ENCODE measurements around the gene PNN. TPM values are rescaled to one million over a fixed set of nuclear protein-coding genes. Genes with fewer than 3 reads are reported as not detected.

The PNN gene
- total and polyA plus RNA-seq, 2 donors (not counting 3 experiments of a cell fraction or from before 2014, with no cell fraction given), result 27.3 to 79.4 TPM

GRCh38 chr14:39175445-39176262 lies 600 bp downstream of the PNN start:
- DNase-seq (ENCODE audit: low read depth, low spot score) (no peak), FAIRE-seq (no peak)
- Histone ChIP-seq H4K20me1 (replicated peaks; ENCODE audit: control insufficient read depth, extremely low read depth, insufficient read depth, low read length) (no peaks in the 10 kb centered on the region), H3K27me3 (ENCODE audit: control insufficient read depth in 2 of 2, insufficient read depth in 2 of 2, low read length in 2 of 2) (no peaks in the 10 kb centered on the region), H3K4me3 (replicated peaks in 1 of 3; ENCODE audit: insufficient read depth in 1 of 3, low read depth in 1 of 3, low read length in 3 of 3) (peak overlapping the region; percentile 69 to 92 (median 92)), H3K36me3 (ENCODE audit: control insufficient read depth in 2 of 2, extremely low read depth in 1 of 2, insufficient read depth in 2 of 2, low read length in 2 of 2) (peaks cover 17 to 34% of the 10 kb centered on the region in 2 experiments), H3K79me2 (ENCODE audit: control insufficient read depth, insufficient read depth, low read length) (peaks cover 44% of the 10 kb centered on the region), H3K9me1 (replicated peaks; ENCODE audit: control insufficient read depth, extremely low read depth, insufficient read depth, low read length) (no peaks in the 10 kb centered on the region), H3K9ac (replicated peaks; ENCODE audit: extremely low read depth, insufficient read depth, low read length) (peak overlapping the region; percentile 98), H2AFZ (ENCODE audit: low read depth, low read length) (peak overlapping the region; percentile 26), H3K4me2 (ENCODE audit: insufficient read depth, low read length) (peak overlapping the region; percentile 98), H3K4me1 (ENCODE audit: control insufficient read depth, extremely low read depth, insufficient read depth, low read length) (peaks cover 52% of the 10 kb centered on the region), H3K27ac (ENCODE audit: insufficient read depth, low read depth, low read length) (peak overlapping the region; percentile 87), H3K9me3 (replicated peaks; ENCODE audit: control insufficient read depth, insufficient read depth, low read length) (no peaks in the 10 kb centered on the region)
- dilution Hi-C loops (cut with MboI; ENCODE audit: extremely low pct_ligation_motif_present, low sequenced_read_pairs) (no loop called here), intact Hi-C loops (cut with micrococcal nuclease) (loop anchor here (1.0 to 2.0 kb wide), 2 partner anchors 43 to 92 kb away; no protein-coding TSS in a partner anchor)
- TF ChIP-seq EZH2 (IDR thresholded peaks at IDR 0.05; ENCODE audit: borderline replicate concordance, low read depth, low read length, severe bottlenecking), result no peak
- TF ChIP-seq GATA2 (IDR thresholded peaks at IDR 0.05; ENCODE audit: insufficient read depth, insufficient read length, low read depth, low read length), result no peak
- TF ChIP-seq CTCF (IDR thresholded peaks at IDR 0.05; ENCODE audit: extremely low read depth in 1 of 2, insufficient read depth in 1 of 2, low read depth in 1 of 2, low read length in 2 of 2), result no peak
- no peak for TF ChIP-seq JUN (IDR thresholded peaks at IDR 0.05; ENCODE audit: borderline replicate concordance, insufficient read depth, insufficient read length, low read depth)
- TF ChIP-seq MYC (IDR thresholded peaks at IDR 0.05; ENCODE audit: low read depth, low read length), result no peak
- ChIA-PET POLR2A (interaction anchor here (0.8 kb wide), 1 partner anchor 9 kb away, joined by 3 read pairs; no protein-coding TSS in a partner anchor), CTCF (interaction anchor here (0.7 kb wide), 1 partner anchor 251 kb away, joined by 3 read pairs; no protein-coding TSS in a partner anchor)
- TSS peak; percentile 46 for BruUV-seq (replicated peaks)
